ENCODE results near the gene CHL1. TPM values are rescaled to one million over a fixed set of nuclear protein-coding genes. Genes with fewer than 3 reads are reported as not detected.

The CHL1 gene
- total and polyA plus RNA-seq, 2 of the 8 experiments (the other 6 are each of a cell fraction or from before 2014, with no cell fraction given) = 0.05 to 0.99 TPM

- Histone ChIP-seq H2AFZ (ENCODE audit: low read length) (no peak overlapping the region), H3K14ac (ENCODE audit: insufficient read length) (no peak overlapping the region), H2AK5ac (ENCODE audit: low read depth, low read length) (no peak overlapping the region), H3K9me3 (ENCODE audit: insufficient read depth in 2 of 2, low read depth in 1 of 2, low read length in 1 of 2) (no peaks in the 10 kb centered on the region), H3K4ac (replicated peaks; ENCODE audit: insufficient read length, low read depth, low read length) (no peak overlapping the region), H3K4me3 (ENCODE audit: extremely low read depth in 1 of 4, insufficient read depth in 2 of 4, low read depth in 3 of 4, low read length in 4 of 4) (no peak overlapping the region), H3K4me2 (ENCODE audit: insufficient read depth in 1 of 2, low read depth in 2 of 2, low read length in 2 of 2) (no peak overlapping the region), H2BK120ac (replicated peaks; ENCODE audit: low read depth, low read length) (no peak overlapping the region), H3K9ac (replicated peaks in 1 of 4; ENCODE audit: extremely low read depth in 1 of 4, low read depth in 3 of 4, low read length in 3 of 4) (no peak overlapping the region), H3K4me1 (replicated peaks in 1 of 4; ENCODE audit: control insufficient read depth in 3 of 4, insufficient read depth in 4 of 4, low read length in 3 of 4) (peaks cover 0 to 2% (median under 1%) of the 10 kb centered on the region in 4 experiments; a peak in 2 of 7 replicates), H3K27me3 (replicated peaks in 1 of 4; ENCODE audit: control insufficient read depth in 3 of 4, extremely low read depth in 1 of 4, insufficient read depth in 3 of 4, low read length in 3 of 4) (peaks cover 4 to 32% (median 20%) of the 10 kb centered on the region in 4 experiments), H3K79me2 (ENCODE audit: control insufficient read depth in 1 of 2, insufficient read depth in 2 of 2, low read length in 2 of 2) (no peaks in the 10 kb centered on the region), H3K23ac (ENCODE audit: insufficient read length) (no peak overlapping the region), H4K8ac (ENCODE audit: extremely low read depth, insufficient read depth, low read length) (no peak overlapping the region), H2BK5ac (ENCODE audit: low read depth, low read length) (no peak overlapping the region), H4K5ac (ENCODE audit: insufficient read length, low read depth, low read length) (no peak overlapping the region), H2BK12ac (ENCODE audit: low read depth, low read length) (no peak overlapping the region), H3K79me1 (ENCODE audit: low read depth, low read length) (no peaks in the 10 kb centered on the region), H2BK20ac (ENCODE audit: low read length) (no peak overlapping the region), H3K18ac (ENCODE audit: extremely low read depth, low read length) (no peak overlapping the region), H3K36me3 (ENCODE audit: control insufficient read depth in 2 of 4, insufficient read depth in 4 of 4, low read length in 3 of 4) (no peaks in the 10 kb centered on the region), H4K91ac (replicated peaks; ENCODE audit: insufficient read length, low read length) (no peak overlapping the region), H3K23me2 (ENCODE audit: low read depth, low read length) (peaks cover 11% of the 10 kb centered on the region; the same call in 1 of the 2 replicates), H4K20me1 (replicated peaks in 1 of 2; ENCODE audit: control insufficient read depth in 1 of 2, insufficient read depth in 2 of 2, low read length in 2 of 2) (no peaks in the 10 kb centered on the region), H3K56ac (replicated peaks; ENCODE audit: insufficient read length, low read depth, low read length) (no peak overlapping the region), H3K27ac (ENCODE audit: low read depth, low read length) (no peak overlapping the region), H2BK15ac (ENCODE audit: low read length) (no peak overlapping the region)
- WGBS, 2 experiments (ENCODE audit: extremely low coverage in 1 of 2, insufficient coverage in 1 of 2, insufficient read length in 1 of 2, insufficient replicate concordance in 2 of 2, low coverage in 1 of 2, low lambda C conversion rate in 2 of 2, missing lambda C conversion rate in 1 of 2) = 86% methylated on average over 2 of the region's 2 CpGs; no CpG with 5 or more reads in 1 of the 2 experiments
- FAIRE-seq (no peak), DNase-seq (ENCODE audit: low read depth in 1 of 2, low spot score in 2 of 2) (no peak)
- ChIA-PET POLR2A (ENCODE audit: partially characterized antibody) (no interaction called here), CTCF (ENCODE audit: partially characterized antibody) (interaction anchor here (0.5 to 2.6 kb wide), 3 partner anchors 154 to 220 kb away, joined by 3 to 8 read pairs (median 6); no protein-coding TSS in a partner anchor)
- TF ChIP-seq EGR1 (IDR thresholded peaks at IDR 0.05; ENCODE audit: borderline replicate concordance, low read depth, low read length) (no peak), HDAC6 (IDR thresholded peaks at IDR 0.05; ENCODE audit: low read depth, low read length) (no peak), RBBP5 (IDR thresholded peaks at IDR 0.05; ENCODE audit: borderline replicate concordance, low read depth, low read length) (no peak), SIRT6 (IDR thresholded peaks at IDR 0.05; ENCODE audit: low read length) (no peak), SUZ12 (IDR thresholded peaks at IDR 0.05; ENCODE audit: low read length) (no peak), BACH1 (IDR thresholded peaks at IDR 0.05; ENCODE audit: low read length) (no peak), CBX5 (IDR thresholded peaks at IDR 0.05; ENCODE audit: low read depth, low read length) (no peak), KDM4A (IDR thresholded peaks at IDR 0.05; ENCODE audit: low read depth, low read length, severe bottlenecking) (no peak), ATF3 (IDR thresholded peaks at IDR 0.05; ENCODE audit: insufficient read depth, low read depth, low read length) (no peak), RFX5 (IDR thresholded peaks at IDR 0.05; ENCODE audit: borderline replicate concordance, low read depth, low read length) (no peak), TAF1 (IDR thresholded peaks at IDR 0.05; ENCODE audit: low read depth, low read length) (no peak), ASH2L (IDR thresholded peaks at IDR 0.05; ENCODE audit: low read length) (no peak), SP4 (IDR thresholded peaks at IDR 0.05; ENCODE audit: low read length) (no peak), SIX5 (IDR thresholded peaks at IDR 0.05; ENCODE audit: low read depth, low read length) (no peak)
- TF ChIP-seq, protein P1, sequence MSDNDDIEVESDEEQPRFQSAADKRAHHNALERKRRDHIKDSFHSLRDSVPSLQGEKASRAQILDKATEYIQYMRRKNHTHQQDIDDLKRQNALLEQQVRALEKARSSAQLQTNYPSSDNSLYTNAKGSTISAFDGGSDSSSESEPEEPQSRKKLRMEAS (IDR thresholded peaks at IDR 0.05) = no peak
Observed at GRCh38 chr3:194001-194400, 2.6 kb upstream of the CHL1 start.
